SW 1271 (cell line): ENCODE data around the gene SPATA46.

Experiments used
- DNase-seq, 2 experiments: peaks; one replicate each; lab custom pipeline; 2025; lab: John Stamatoyannopoulos, UW

Gene SPATA46

DNA sequence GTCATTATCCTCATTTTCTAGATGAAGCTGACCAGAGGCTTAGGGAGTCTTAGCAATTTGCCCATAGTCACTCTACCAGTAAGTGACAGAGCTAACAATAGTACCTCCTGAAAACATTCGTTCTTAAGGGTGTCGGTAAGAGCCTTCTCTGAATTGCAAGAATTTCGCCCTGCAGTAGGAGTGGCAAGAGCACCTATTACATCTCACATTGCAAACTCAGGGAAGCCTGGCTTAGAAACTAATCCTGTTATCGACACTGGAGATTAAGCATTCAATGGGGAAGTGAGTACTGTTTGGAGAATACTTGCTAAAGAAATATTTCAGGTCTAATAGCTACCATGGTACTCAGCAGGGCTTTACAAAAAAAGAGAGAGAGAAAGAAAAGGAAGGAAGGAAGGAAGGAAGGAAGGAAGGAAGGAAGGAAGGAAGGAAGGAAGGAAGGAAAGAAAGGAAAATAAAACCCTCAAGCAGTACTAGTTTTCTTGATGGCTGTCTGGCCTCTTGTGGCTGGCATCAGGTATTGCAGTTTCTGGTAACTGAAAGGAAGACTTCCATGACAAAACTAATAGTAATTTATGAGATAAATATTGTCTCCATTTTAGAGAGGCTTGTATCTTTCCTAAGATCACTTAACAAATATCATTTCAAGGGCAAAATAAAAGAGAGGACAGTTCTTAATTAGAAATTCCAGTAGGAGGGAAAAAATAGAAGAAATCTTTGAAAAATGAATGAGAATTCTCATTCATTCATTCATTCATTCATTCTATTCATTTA, 15.3 kb upstream of the SPATA46 start:
- DNase-seq, result peak in 1 of 2 experiments; percentile 15

DNA sequence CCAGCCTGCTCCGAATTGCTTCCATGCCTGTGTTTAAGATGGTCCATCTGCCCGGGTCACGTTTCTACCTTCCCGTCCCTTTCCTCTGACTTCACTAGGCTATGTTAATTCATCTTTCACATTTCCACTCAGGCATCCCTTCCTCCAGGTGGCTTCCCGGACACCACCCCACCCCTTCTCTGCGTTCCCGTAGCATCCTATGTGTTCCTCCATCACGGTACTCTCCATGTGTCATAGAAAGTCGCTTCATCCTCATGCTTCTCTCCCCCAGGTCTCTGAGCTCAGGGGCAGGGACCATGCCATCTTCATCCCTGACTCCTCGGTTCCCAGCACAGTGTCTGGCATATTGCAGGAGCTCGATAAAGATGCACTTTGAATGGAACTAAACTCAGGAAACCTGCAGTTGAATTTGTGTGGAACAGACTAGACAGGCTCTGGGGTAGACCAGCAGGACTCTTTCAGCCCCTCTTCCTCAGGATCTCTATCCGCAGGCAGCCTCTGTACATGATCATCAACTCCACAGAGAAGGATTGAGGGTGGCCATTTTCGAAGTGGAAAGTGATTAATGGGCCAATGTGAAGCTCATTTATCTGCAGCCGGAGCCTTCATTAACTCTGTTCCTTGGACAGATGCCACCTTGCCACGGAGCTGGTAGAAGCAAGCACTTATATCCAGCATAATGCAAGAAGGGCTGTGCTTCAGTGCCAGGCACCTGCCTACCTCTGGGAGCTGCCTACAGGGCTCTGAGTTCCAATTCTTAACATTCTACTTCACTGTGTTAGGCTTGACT, 13.9 kb upstream of the SPATA46 start:
- DNase-seq, result no peak

DNA sequence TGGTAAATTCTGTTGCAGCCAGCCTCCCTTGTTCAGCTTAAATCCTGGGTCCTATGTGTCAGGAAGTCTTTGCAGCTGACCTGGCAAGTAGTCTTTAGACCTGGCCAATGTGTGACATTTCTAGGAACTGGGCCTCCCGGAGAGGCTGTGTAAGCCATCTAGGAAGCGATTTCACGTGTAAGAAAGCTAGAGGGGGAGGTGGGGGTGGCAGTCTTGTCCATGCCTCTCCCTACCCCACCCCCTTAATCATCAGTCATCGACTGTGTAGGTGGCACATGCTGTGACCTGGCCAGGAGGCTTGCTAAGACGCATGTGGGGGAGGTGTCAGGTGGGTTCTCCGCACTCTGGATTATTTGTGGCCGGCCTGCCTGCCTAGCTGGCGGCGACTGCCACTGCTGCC, 13.3 kb upstream of the SPATA46 start:
- no peak for DNase-seq

DNA sequence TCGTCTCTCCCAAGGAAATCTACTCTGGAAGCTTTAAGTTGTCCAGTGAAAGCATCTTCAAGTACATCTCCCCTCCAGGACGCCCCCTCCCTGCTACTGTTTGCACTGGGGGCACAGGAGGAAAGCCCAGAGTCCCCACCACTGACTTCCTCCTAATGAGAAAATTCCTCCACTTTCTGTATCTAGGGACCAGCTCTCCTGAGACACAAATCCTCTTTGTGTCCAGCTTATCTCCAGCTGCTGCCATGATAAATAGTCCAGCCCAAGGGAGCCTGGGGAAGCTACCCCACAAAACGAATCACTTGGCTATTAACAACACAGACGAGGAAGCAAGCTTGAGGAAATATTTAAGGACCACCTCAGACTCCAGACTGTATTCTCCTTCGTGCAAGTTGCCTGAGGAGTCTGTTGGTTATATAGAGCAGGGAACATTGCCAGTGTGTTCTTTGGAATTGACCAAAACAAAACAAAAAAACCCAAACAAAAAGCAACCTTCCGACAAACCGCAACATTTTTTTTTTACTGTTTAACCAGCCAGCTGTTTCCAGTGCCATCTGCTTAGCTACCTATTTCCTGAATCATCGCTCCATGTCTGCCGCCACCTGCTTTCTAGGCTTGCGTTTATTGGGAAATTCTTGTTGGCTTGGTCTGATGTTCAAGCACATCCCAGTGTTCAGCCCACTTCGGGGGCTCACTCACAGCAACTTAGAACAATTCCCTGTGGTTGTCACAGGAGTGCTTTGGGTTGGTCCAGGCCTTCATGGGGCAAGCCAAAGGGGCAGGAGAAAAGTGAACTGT, 12.6 kb upstream of the SPATA46 start:
- DNase-seq, result no peak

DNA sequence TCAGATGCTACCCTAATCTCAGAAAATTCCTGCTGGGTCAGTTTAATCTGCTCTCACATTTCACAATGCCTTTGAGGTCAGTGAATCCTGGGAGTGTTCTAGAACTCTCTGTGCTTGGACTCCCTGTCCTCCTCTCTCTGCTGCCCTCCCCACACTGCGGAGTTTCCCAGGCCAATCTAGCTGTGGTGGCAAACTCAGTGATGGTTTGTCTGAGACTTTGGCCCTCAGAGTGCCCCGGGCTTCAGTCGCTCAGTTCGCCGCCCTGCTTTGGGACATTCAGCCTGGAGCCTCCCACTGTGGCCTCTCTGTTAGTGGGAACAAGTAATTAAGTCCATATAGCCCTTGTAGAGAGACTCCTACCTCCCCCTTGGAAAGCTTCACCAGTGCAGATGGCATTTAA, 12.0 kb upstream of the SPATA46 start:
- DNase-seq, result no peak

DNA sequence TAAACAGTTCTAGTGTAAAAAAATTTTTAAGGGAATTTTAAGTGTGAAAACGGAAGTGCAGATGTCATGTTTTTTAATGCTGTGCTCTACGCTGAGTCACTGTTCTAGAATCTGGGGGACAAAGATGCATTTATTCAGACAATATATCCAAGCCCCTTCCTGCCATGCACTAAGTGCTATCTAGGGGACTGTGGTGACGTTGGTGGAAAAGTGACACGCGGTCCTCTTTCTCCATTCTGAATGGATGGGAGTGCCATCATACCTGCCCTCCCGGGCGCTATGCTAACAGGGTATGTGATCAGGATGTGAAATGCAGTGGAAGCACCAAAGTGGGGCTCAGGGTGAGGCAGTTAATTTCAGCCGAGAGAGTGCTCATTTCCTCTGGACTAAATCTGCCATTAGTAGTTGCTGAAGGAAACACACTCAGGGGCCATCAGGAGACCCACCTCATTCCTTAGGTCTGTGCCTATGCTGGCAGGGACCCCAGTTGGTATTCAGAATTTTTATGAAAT, 11.5 kb upstream of the SPATA46 start:
- DNase-seq, result no peak

DNA sequence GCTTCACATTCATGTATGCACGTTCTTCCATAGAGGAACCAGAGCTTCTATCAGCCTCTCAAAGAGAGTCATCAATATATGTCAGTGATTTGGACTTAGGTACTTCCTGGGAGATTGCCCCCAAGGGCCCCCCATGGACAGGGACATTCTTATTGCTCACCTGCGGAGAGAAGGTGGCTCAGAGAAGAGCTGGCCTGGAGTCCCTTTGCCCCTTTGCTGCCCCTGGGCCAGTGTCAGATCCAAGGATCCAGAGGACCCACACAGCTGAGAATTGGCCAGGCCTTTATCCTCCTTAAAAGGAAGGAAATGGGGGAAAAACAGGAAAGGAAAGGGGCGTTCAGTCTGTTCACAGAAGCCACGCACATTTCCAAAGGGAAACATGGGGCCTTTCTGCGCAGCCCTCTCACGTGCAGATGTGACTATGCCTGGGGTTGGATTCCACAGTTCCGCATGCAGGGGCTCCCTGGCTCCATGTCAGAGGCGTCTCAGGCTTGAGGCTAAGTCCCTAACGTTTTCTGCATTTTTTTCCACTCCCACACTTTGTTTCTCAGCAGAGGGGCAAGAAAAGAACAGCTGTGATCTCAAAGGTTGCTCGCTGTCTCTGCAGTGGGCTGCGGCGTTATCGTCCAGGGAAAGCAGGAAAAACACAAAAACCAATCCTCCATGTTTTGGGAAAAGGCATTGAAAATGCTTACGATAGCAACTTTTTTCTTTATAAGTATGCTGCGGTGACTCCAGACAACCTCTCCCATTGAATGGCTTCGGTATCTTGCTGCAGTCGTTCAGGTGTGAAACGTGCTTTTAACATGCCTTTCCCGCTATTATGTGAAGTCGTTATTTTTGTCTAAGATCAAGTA, 10.8 kb upstream of the SPATA46 start:
- no peak for DNase-seq

DNA sequence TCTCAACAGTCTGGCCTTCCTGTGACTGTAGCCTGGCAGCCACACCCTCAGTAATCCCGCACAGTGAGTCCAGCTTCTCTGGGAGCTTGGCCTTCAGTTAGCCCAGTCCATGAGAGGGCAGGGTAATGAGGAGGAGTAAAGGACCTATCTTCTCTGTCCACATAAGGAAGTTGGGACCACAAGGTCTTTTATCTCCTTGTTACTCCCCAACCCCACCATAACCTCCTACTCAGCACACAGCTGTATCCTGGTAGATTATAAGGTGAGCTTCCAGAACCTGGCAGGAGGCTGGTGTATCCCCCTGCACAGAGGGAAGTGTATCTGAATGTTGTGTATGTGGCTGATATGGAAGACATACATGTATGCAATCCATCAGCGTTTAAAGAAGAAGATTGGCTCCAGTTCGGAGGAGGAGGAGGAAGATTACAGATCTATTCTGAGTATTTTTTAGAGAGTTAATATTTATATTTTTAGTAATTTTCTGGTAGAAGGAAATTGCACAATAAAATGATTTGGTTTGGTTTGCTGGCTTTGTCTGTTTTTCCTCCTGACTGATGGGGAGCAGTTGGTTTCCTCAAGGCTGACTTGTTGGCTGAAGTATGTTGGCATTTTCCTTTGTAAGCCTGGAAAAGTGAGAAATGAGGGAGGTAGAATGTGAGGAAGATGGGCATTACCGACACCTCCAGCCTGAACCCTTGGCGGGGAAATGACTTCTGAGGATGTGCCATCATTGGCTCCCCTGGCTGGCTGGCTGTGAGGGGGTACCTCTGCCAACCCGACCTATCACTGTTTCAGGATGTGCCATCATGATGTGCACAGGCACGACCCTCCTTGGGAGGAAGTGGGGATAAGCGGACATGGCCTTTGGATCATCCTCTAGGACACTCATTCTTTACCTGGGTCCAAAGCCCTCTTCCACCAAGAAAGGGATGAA, 9.9 kb upstream of the SPATA46 start:
- DNase-seq, result no peak

DNA sequence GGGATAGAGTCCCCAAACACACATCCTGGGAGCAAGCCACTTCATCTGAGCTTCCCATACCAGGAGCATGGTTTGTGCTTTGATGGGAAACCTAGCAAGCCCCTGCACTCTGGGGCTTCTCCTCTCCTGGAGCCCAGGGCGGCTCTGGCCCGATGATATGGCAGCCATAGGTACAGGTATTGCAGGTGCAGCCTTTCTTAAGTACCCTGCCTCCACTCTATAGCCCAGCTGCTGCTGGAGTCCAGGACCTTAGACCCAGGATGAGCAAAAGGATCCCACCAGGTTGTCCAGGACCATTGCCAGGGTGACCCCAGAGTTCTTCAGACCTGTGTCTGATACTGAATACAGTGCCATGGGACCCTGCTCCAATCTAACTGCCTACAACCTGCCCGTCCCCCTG, 9.0 kb upstream of the SPATA46 start:
- no peak for DNase-seq

DNA sequence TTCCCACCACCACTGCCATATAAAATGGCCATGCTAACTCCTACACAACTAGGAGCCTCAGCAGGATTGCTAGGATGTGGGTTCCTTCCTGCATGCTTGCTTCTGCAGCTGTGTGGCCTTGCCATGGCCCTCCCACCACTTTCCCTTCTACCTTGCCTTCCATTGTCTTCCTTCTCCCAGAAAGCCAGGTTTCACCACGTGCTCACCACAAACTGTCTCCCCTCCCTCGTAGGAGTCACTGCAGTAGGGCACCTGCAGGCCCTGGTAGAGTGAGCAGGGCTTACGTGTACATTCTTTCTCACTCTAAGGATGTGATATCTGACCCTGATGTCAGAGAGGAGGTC, 8.6 kb upstream of the SPATA46 start:
- no peak for DNase-seq

DNA sequence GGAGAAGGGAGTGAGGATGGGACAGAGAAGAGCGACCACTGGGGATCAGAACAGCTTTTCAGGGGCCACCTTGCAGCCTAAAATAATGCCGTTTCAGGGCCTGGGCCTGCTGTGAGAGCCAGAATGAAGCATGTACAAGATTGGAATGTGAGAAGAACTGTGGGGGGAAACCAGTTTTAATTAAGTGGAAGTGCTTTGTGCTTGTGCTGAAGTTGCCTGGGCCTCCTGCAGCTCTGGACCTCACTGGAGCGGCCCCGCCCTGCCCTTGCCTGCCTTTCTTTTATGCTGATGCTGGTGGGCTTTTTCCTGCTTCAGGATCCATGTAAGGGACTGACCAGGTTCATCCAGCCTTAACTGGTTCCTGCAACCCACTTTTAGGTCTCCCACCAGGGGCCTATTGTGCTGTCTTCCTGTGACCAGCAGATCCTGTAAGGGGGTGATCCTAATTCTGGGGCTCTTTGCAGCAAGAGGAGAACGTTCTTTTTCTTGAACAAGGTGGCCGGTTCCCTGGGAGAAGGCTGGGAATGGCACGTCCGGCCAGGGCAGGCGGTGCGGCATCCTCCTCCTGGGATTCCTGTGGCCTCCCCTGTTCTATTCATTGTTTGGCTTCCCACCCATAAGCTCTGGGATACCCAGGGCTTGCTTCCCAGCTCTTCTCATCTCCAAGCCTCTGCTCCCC, 8.1 kb upstream of the SPATA46 start:
- no peak for DNase-seq

DNA sequence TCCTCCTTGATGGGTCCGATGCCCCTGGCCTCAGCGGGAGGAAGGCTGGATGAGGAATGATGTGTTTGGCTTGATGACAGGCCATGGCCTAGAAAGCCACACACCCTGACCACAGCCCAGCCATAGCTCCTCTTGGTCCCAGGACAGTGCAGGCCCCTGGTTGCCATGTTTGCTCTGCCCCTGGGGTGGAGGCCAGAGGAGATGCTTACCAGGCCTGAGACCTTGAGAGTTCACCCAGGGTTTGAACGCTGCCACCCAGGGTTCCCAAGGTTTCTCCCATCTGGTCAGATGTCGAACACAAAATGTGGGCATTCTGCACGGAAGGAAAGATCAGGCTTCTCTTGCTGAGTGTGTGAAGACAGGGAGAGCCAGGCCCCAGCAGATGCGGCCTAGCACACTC, 7.5 kb upstream of the SPATA46 start:
- no peak for DNase-seq

DNA sequence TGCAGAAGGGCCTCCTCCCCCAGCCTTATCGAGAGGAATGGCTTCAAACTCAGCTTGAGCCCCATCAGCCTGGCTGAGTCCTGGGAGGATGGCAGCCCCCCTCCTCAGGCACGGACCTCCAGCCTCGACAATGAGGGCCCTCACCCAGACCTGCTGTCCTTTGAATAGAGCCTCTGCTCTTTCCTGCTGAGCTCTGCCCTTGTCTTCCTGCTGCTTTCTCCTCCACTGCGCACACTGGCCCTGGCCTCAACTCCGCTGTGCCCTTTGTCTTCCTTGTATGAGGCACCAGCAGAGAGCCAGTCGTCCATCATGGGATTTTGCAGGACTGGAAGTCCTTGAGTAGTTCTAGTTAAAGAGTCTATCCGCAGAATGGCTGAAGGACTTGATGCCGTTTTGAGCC, 6.9 kb upstream of the SPATA46 start:
- DNase-seq, result no peak

DNA sequence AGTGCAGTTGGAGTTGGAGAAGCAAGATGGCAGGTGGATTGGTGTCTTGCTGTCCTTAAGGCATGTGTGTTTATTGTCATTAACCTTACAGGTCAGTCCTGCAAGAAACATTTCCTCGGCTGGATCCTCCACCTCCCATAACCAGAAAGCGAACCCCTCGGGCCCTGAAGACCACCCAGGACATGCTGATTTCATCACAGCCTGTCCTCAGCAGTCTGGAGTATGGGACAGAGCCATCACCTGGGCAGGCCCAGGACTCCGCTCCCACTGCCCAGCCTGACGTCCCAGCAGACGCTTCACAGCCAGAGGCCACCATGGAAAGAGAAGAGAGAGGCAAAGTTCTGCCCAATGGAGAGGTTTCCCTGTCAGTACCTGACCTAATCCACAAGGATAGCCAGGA, 6.4 kb upstream of the SPATA46 start:
- DNase-seq, result no peak

DNA sequence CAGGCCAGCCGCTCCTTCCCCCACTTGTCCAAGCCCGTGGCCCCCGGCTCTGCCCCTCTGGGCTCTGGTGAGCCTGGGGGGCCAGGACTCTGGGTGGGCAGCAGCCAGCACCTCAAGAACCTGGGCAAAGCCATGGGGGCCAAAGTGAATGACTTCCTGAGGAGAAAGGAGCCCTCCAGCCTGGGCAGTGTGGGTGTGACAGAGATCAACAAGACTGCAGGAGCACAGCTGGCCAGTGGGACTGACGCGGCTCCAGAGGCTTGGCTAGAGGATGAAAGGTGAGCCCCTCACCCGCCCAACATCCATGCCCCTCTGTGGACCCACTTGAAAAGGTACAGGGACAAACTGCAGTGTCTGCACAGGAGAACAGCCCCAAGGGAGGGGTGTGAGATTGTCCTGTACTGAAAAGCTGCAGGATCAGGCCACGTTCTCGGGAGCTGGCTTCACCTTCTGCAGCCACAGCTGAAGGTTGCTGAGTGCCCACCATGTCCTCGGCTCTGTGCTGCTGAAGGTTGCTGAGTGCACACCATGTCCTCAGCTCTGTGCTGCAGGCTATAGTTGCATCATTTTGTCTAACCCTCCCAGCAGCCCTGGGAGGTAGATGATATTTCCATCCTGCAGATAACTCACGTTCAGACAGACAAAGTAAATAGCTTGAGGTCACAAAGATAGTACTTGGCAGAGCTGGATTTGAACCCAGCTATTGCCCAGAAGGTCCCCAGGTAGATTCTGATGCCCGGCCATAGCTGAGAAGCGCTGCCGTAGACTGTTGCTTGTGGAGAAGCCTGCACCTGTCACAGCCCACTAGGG, 5.5 kb upstream of the SPATA46 start:
- no peak for DNase-seq

DNA sequence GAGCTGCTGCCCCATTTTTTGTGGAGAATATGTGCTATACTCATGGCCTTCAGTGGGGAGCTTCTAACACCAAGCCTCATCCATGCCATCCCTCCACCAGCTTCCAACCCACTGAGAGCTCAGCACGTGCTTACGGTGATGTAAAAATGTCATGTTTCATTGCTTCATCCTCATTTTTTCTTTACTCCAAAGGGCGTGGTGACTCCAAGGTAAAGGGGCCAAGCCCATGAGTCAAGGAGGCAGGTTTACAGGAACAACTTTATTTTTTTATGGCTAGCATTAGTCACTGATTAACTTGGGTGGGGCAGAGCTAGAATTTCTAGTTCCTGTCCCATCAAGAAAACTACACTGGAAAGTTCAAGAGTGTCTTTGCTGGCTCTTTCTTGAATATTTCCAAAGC, 4.7 kb upstream of the SPATA46 start, which contains the start of gene C1orf226:
Gene C1orf226, plus strand, starts transcription at position 346 of the 400 bp plus-strand sequence. CDS start 174 bp downstream, outside the sequence.
- DNase-seq, result no peak

DNA sequence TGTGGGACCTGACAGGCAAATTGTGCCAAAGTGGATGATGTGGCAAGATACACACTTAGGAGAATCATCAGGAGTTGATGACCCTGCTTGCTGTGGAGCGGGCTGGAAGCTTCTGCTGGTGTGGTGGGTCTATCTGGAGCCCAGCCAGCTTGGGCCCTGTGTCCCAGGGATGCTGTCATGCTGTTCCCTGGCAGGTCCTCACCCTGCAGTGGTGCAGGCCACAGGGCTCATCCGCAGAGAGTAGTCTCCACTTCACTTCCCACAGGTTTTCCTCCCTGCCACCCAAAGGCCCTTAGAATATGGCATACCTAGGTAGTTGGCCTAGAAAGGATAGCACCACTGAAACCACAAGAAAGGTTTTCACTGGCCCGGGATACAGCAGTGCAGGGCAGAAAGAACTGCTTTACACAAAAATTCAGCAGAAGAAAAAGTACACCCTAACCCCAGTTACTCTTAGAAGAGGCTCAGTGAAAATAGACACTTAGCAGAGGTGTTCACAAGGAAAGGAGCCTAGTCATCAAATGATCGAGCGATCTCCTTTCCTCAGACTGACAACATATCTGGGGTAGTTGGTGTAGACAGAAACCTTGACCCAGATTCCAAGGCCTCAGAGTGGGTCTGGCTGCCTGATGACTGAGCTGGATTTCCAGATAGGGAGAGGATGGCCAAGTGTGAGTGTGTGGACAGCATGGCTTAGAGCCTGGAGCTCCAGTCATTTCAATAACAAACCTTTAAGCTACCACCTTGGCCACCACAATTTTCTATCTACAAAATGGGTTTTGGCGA, 3.6 kb upstream of the SPATA46 start:
- DNase-seq, result no peak

DNA sequence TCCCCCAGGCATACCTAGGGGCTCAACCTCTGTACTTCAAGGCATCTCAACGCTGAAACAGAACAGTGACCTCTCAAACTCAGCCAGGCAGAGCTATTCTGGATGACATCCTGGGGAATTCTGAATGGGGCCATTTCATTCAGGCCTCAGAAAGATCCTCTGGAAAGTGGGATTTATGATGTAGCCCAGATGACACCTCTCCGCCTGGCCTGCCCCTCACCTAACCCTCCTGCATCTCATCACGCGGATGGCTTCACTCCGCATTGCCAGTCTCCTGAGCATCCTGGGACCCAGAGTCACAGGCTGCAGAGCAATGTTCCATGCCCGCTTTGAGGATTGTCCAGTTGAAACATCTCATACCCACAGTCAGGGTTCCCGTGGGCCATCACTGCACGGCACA, 1.2 kb downstream of the SPATA46 start:
- DNase-seq, result no peak
